ENCODE results near the gene BUD13.

DNA sequence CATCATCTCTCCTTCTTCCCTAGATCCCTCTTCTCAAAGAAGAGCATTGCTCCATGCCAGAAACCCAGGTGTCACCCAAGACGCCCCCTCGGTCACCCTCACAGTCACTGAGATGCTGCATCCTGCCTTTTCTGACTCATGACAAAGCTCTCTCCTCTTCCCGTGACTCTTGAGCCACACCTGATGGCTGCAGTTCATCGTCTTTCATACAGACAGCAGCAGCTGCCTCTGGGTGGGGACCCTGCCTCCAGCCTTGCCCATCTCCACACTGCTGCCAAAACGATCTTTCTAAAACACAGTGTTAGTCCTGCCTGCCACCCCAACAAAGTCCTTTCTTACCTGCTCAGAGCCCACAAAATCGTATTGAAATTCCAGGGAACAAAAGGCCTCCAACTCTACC, 44.8 kb downstream of the BUD13 start:
- TF ChIP-seq POLR2A (IDR thresholded peaks at IDR 0.05): no peak
- TF ChIP-seq, protein P1, sequence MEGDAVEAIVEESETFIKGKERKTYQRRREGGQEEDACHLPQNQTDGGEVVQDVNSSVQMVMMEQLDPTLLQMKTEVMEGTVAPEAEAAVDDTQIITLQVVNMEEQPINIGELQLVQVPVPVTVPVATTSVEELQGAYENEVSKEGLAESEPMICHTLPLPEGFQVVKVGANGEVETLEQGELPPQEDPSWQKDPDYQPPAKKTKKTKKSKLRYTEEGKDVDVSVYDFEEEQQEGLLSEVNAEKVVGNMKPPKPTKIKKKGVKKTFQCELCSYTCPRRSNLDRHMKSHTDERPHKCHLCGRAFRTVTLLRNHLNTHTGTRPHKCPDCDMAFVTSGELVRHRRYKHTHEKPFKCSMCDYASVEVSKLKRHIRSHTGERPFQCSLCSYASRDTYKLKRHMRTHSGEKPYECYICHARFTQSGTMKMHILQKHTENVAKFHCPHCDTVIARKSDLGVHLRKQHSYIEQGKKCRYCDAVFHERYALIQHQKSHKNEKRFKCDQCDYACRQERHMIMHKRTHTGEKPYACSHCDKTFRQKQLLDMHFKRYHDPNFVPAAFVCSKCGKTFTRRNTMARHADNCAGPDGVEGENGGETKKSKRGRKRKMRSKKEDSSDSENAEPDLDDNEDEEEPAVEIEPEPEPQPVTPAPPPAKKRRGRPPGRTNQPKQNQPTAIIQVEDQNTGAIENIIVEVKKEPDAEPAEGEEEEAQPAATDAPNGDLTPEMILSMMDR (IDR thresholded peaks at IDR 0.05 in 4 of 5, conservative IDR thresholded peaks at IDR 0.05 in 1 of 5): no peak

All from gastrocnemius medialis (tissue), 4 donors.